ENCODE measurements around the gene TMEM167A. TPM values are rescaled to one million over a fixed set of nuclear protein-coding genes. Genes with fewer than 3 reads are reported as not detected.

TMEM167A gene
- total RNA-seq, 1 donor from 2014 or later = 50.5 TPM

- intact Hi-C loops (cut with micrococcal nuclease) = no loop called here
- no peak for ATAC-seq
Observed at GRCh38 chr5:83048277-83048676, 28.9 kb downstream of the TMEM167A start.

GRCh38 chr5:83044926-83045325 is 32.3 kb downstream of the TMEM167A start:
- intact Hi-C loops (cut with micrococcal nuclease) = no loop called here
- DNase-seq = no peak
- no peak for ATAC-seq

More at GRCh38 chr5:83048277-83048676, 28.9 kb downstream of the TMEM167A start:
- DNase-seq = no peak

GRCh38 chr5:83042507-83042906 is 34.7 kb downstream of the TMEM167A start:
- intact Hi-C loops (cut with micrococcal nuclease) = no loop called here
- DNase-seq = no peak
- no peak for ATAC-seq

- ATAC-seq (no peak), DNase-seq (no peak)
- intact Hi-C loops (cut with micrococcal nuclease) = no loop called here
Observed at GRCh38 chr5:83038924-83039323, 38.3 kb downstream of the TMEM167A start.

GRCh38 chr5:83036991-83037575 is 40.1 kb downstream of the TMEM167A start:
- intact Hi-C loops (cut with micrococcal nuclease) = no loop called here
- no peak for ATAC-seq
- DNase-seq = no peak

- ATAC-seq (peak; percentile 99), DNase-seq (peak; percentile 79)
- intact Hi-C loops (cut with micrococcal nuclease) = no loop called here
Observed at GRCh38 chr5:83035373-83036100, 41.7 kb downstream of the TMEM167A start.

GRCh38 chr5:83034528-83035207 is 42.5 kb downstream of the TMEM167A start:
- intact Hi-C loops (cut with micrococcal nuclease) = no loop called here
- DNase-seq = no peak

GRCh38 chr5:83034036-83034435 is 43.2 kb downstream of the TMEM167A start:
- ATAC-seq = no peak
- no peak for DNase-seq
- intact Hi-C loops (cut with micrococcal nuclease) = no loop called here

More at GRCh38 chr5:83034528-83035207, 42.5 kb downstream of the TMEM167A start:
- ATAC-seq = no peak

GRCh38 chr5:83031381-83031780 is 45.8 kb downstream of the TMEM167A start:
- ATAC-seq (no peak), DNase-seq (no peak)
- intact Hi-C loops (cut with micrococcal nuclease) = no loop called here

- no peak for DNase-seq
- peak; percentile 54 for ATAC-seq
- intact Hi-C loops (cut with micrococcal nuclease) = no loop called here
Observed at GRCh38 chr5:83029912-83030311, 47.3 kb downstream of the TMEM167A start.

- ATAC-seq = peak; percentile 41
- intact Hi-C loops (cut with micrococcal nuclease) = no loop called here
- DNase-seq = no peak
Observed at GRCh38 chr5:83026930-83027687, 50.1 kb downstream of the TMEM167A start.

GRCh38 chr5:83026516-83026915 is 50.7 kb downstream of the TMEM167A start:
- intact Hi-C loops (cut with micrococcal nuclease) = no loop called here
- no peak for ATAC-seq
- no peak for DNase-seq

GRCh38 chr5:83025690-83026478 is 51.3 kb downstream of the TMEM167A start:
- ATAC-seq = no peak
- intact Hi-C loops (cut with micrococcal nuclease) = no loop called here
- DNase-seq = no peak

GRCh38 chr5:83022334-83022733 is 54.9 kb downstream of the TMEM167A start:
- intact Hi-C loops (cut with micrococcal nuclease) = no loop called here

GRCh38 chr5:83015676-83016075 is 61.5 kb downstream of the TMEM167A start:
- no peak for DNase-seq
- ATAC-seq = no peak
- intact Hi-C loops (cut with micrococcal nuclease) = no loop called here

More at GRCh38 chr5:83022334-83022733, 54.9 kb downstream of the TMEM167A start:
- ATAC-seq = no peak
- no peak for DNase-seq

- intact Hi-C loops (cut with micrococcal nuclease) = no loop called here
- ATAC-seq (no peak), DNase-seq (no peak)
Observed at GRCh38 chr5:83011985-83012384, 65.2 kb downstream of the TMEM167A start.

- no peak for DNase-seq
- intact Hi-C loops (cut with micrococcal nuclease) = no loop called here
- no peak for ATAC-seq
Observed at GRCh38 chr5:83009408-83009807, 67.8 kb downstream of the TMEM167A start.

- no peak for ATAC-seq
- intact Hi-C loops (cut with micrococcal nuclease) = no loop called here
- no peak for DNase-seq
Observed at GRCh38 chr5:83007755-83008154, 69.4 kb downstream of the TMEM167A start.

Data from left ventricle myocardium superior (tissue), 1 donor.